ENCODE measurements around the gene CCNB1IP1. TPM values are rescaled to one million over a fixed set of nuclear protein-coding genes. Genes with fewer than 3 reads are reported as not detected.

The CCNB1IP1 gene
- total RNA-seq, 1 experiment from 2014 or later = 151 TPM

GRCh38 chr14:20333494-20333841 is 389 bp upstream of the CCNB1IP1 start:
- H3K27ac Mint-ChIP-seq = peak overlapping the region; percentile 79
- no peaks in the 10 kb centered on the region for H3K27me3 Mint-ChIP-seq (ENCODE audit: low read depth)
- POLR2A ChIA-PET = interaction anchor here (2.8 kb wide), 1 partner anchor 9 kb away, joined by 46 read pairs; the partner anchor contains the start of gene PARP2
- peaks cover 26% of the 10 kb centered on the region for H3K4me1 Mint-ChIP-seq
- TF ChIP-seq JUN (CRISPR knock-in tag; IDR thresholded peaks at IDR 0.05) (no peak), ZNF512 (CRISPR knock-in tag; IDR thresholded peaks at IDR 0.05; ENCODE audit: borderline replicate concordance) (no peak), SMAD4 (CRISPR knock-in tag; IDR thresholded peaks at IDR 0.05) (no peak), RELA (CRISPR knock-in tag; IDR thresholded peaks at IDR 0.05; ENCODE audit: borderline replicate concordance) (no peak), ZNF281 (CRISPR knock-in tag; IDR thresholded peaks at IDR 0.05) (no peak), ZSCAN18 (CRISPR knock-in tag; IDR thresholded peaks at IDR 0.05) (no peak), ELF4 (CRISPR knock-in tag; IDR thresholded peaks at IDR 0.05; ENCODE audit: low read depth) (no peak), TEAD4 (CRISPR knock-in tag; IDR thresholded peaks at IDR 0.05) (no peak), PRRX2 (CRISPR knock-in tag; IDR thresholded peaks at IDR 0.05) (no peak), CREM (CRISPR knock-in tag; IDR thresholded peaks at IDR 0.05) (no peak)
- CTCF ChIA-PET = interaction anchor here (1.3 kb wide), 1 partner anchor 9 kb away, joined by 5 read pairs; no protein-coding TSS in a partner anchor
- no peaks in the 10 kb centered on the region for H3K9me3 Mint-ChIP-seq
- ATAC-seq (no peak), DNase-seq (ENCODE audit: low spot score) (no peak)
- H3K36me3 Mint-ChIP-seq = peaks cover 24% of the 10 kb centered on the region
- H3K4me3 Mint-ChIP-seq = peak overlapping the region; percentile 94

- DNase-seq (ENCODE audit: low spot score) = no peak
- H3K27ac Mint-ChIP-seq = peak overlapping the region; percentile 98
- CTCF ChIA-PET = interaction anchor here (1.1 to 1.3 kb wide), 2 partner anchors 9 to 11 kb away, joined by 3 to 9 read pairs; partner anchors contain the start of gene PARP2
- TF ChIP-seq GABPB1 (CRISPR knock-in tag; IDR thresholded peaks at IDR 0.05) (no peak), IRF2 (CRISPR knock-in tag; IDR thresholded peaks at IDR 0.05; ENCODE audit: borderline replicate concordance, low read depth) (no peak), KAT7 (CRISPR knock-in tag; IDR thresholded peaks at IDR 0.05; ENCODE audit: borderline replicate concordance) (no peak), ETV6 (CRISPR knock-in tag; IDR thresholded peaks at IDR 0.05) (no peak), NFE2L1 (CRISPR knock-in tag; IDR thresholded peaks at IDR 0.05) (no peak), AFF4 (CRISPR knock-in tag; IDR thresholded peaks at IDR 0.05; ENCODE audit: borderline replicate concordance) (no peak), ATF6 (CRISPR knock-in tag; IDR thresholded peaks at IDR 0.05) (no peak), ZBTB43 (CRISPR knock-in tag; IDR thresholded peaks at IDR 0.05) (no peak), ZNF512 (CRISPR knock-in tag; IDR thresholded peaks at IDR 0.05; ENCODE audit: borderline replicate concordance) (no peak), ERG (CRISPR knock-in tag; IDR thresholded peaks at IDR 0.05) (no peak)
Observed at GRCh38 chr14:20332431-20332787, 670 bp downstream of the CCNB1IP1 start.

More at GRCh38 chr14:20332431-20332787, 670 bp downstream of the CCNB1IP1 start:
- Mint-ChIP-seq H3K36me3 (peaks cover 27% of the 10 kb centered on the region), H3K4me1 (peaks cover 31% of the 10 kb centered on the region), H3K4me3 (peak overlapping the region; percentile 94), H3K27me3 (ENCODE audit: low read depth) (no peaks in the 10 kb centered on the region), H3K9me3 (no peaks in the 10 kb centered on the region)
- POLR2A ChIA-PET = interaction anchor here (0.6 to 2.8 kb wide), 5 partner anchors 10 to 281 kb away, joined by 3 to 46 read pairs (median 4); partner anchors contain the start of gene PARP2
- ATAC-seq = no peak
